Activated B cell treated with CpG ODN at 0.5 μM for 24 hours (primary cell): ENCODE measurements around the gene GRIK3. TPM values are rescaled to one million over a fixed set of nuclear protein-coding genes. Genes with fewer than 3 reads are reported as not detected.

ENCODE experiments used
- ATAC-seq: fragments of 200-7000 bp; cut with Tn5 transposase; one replicate; pipeline ENCODE4 v1.10.0; 2021; ENCODE audit warnings: low read depth, mild to moderate bottlenecking, moderate library complexity
- CTCF ChIA-PET: fragments of 350-600 bp; sonication (Branson Sonifier 250); formaldehyde crosslinking; loops from one replicate; lab custom pipeline; 2021; ENCODE audit warnings: antibody characterized with exemption; lab: Charles Lee
- POLR2A ChIA-PET: fragments of 350-600 bp; sonication (Branson Sonifier 250); formaldehyde crosslinking; loops from one replicate; lab custom pipeline; 2021; ENCODE audit warnings: antibody characterized with exemption; lab: Charles Lee
- DNase-seq: peaks from one replicate; pipeline ENCODE4 v3.0.0; 2022
- H3K27ac Mint-ChIP-seq: one replicate; pipeline ENCODE4 v1.8.0; 2020; ENCODE audit warnings: mixed read lengths
- H3K27me3 Mint-ChIP-seq: one replicate; pipeline ENCODE4 v1.8.0; 2021; ENCODE audit warnings: mixed read lengths
- H3K36me3 Mint-ChIP-seq: one replicate; pipeline ENCODE4 v1.8.0; 2021; ENCODE audit warnings: low read depth, mixed read lengths
- H3K4me1 Mint-ChIP-seq: one replicate; pipeline ENCODE4 v1.8.0; 2021; ENCODE audit warnings: mixed read lengths
- H3K4me3 Mint-ChIP-seq: one replicate; pipeline ENCODE4 v1.8.0; 2020; ENCODE audit warnings: mild to moderate bottlenecking, mixed read lengths
- H3K9me3 Mint-ChIP-seq: one replicate; pipeline ENCODE4 v1.8.0; 2020; ENCODE audit warnings: mixed read lengths
- CTCF ChIP-seq: fragments of 200-600 bp; IDR thresholded peaks from one replicate; pipeline ENCODE4 v1.8.0; 2022; ENCODE audit warnings: antibody characterized with exemption, mild to moderate bottlenecking
- intact Hi-C: fragments of 100-400 bp; cut with micrococcal nuclease; formaldehyde crosslinking; loops from one replicate; pipeline ENCODE4 v1.15.1; 2024
- total RNA-seq: library from RNA; stranded (reverse); gene quantifications from 2 replicates; pipeline ENCODE4 v1.2.3, GENCODE V29; 2022

GRIK3 gene
- total RNA-seq, 1 donor from 2014 or later: 0.35 TPM

- ChIA-PET POLR2A (no interaction called here), CTCF (no interaction called here)
- intact Hi-C loops: no loop called here
- DNase-seq (no peak), ATAC-seq (no peak)
- Mint-ChIP-seq H3K27me3 (peaks cover 6% of the 10 kb centered on the region), H3K9me3 (no peaks in the 10 kb centered on the region), H3K36me3 (no peaks in the 10 kb centered on the region), H3K27ac (no peak overlapping the region), H3K4me3 (no peak overlapping the region), H3K4me1 (no peaks in the 10 kb centered on the region)
- no peak for TF ChIP-seq CTCF
Measured at GRCh38 chr1:36855699-36856494, 178.4 kb downstream of the GRIK3 start.

- no peak for TF ChIP-seq CTCF
- Mint-ChIP-seq H3K27ac (no peak overlapping the region), H3K4me3 (no peak overlapping the region), H3K4me1 (no peaks in the 10 kb centered on the region), H3K36me3 (no peaks in the 10 kb centered on the region), H3K9me3 (no peaks in the 10 kb centered on the region), H3K27me3 (peaks cover 9% of the 10 kb centered on the region)
- CTCF ChIA-PET: no interaction called here
- intact Hi-C loops: no loop called here
- ATAC-seq (no peak), DNase-seq (no peak)
- POLR2A ChIA-PET: no interaction called here
Measured at GRCh38 chr1:36853638-36854037, 180.7 kb downstream of the GRIK3 start.

GRCh38 chr1:36852586-36852985 lies 181.7 kb downstream of the GRIK3 start:
- DNase-seq (no peak), ATAC-seq (no peak)
- POLR2A ChIA-PET: no interaction called here
- Mint-ChIP-seq H3K4me1 (no peaks in the 10 kb centered on the region), H3K9me3 (no peaks in the 10 kb centered on the region), H3K36me3 (no peaks in the 10 kb centered on the region), H3K27me3 (peaks cover 9% of the 10 kb centered on the region), H3K4me3 (no peak overlapping the region), H3K27ac (no peak overlapping the region)
- no peak for TF ChIP-seq CTCF
- CTCF ChIA-PET: no interaction called here
- intact Hi-C loops: no loop called here

- intact Hi-C loops: no loop called here
Measured at GRCh38 chr1:36851595-36851994, 182.7 kb downstream of the GRIK3 start.

GRCh38 chr1:36851087-36851486 lies 183.2 kb downstream of the GRIK3 start:
- H3K36me3 Mint-ChIP-seq: no peaks in the 10 kb centered on the region
- no peak overlapping the region for H3K4me3 Mint-ChIP-seq
- TF ChIP-seq CTCF: no peak
- no peak for ATAC-seq
- ChIA-PET POLR2A (no interaction called here), CTCF (no interaction called here)
- H3K27me3 Mint-ChIP-seq: peaks cover 9% of the 10 kb centered on the region
- H3K9me3 Mint-ChIP-seq: no peaks in the 10 kb centered on the region
- DNase-seq: no peak
- intact Hi-C loops: no loop called here
- no peaks in the 10 kb centered on the region for H3K4me1 Mint-ChIP-seq
- H3K27ac Mint-ChIP-seq: no peak overlapping the region

More at GRCh38 chr1:36851595-36851994, 182.7 kb downstream of the GRIK3 start:
- no peaks in the 10 kb centered on the region for H3K4me1 Mint-ChIP-seq
- no peak overlapping the region for H3K4me3 Mint-ChIP-seq
- ChIA-PET CTCF (no interaction called here), POLR2A (no interaction called here)
- DNase-seq (no peak), ATAC-seq (no peak)
- no peaks in the 10 kb centered on the region for H3K9me3 Mint-ChIP-seq
- no peak for TF ChIP-seq CTCF
- H3K27me3 Mint-ChIP-seq: peaks cover 9% of the 10 kb centered on the region
- no peak overlapping the region for H3K27ac Mint-ChIP-seq
- no peaks in the 10 kb centered on the region for H3K36me3 Mint-ChIP-seq
